GM12878 (cell line): ENCODE measurements around the gene KCTD6. TPM values are rescaled to one million over a fixed set of nuclear protein-coding genes. Genes with fewer than 3 reads are reported as not detected.

ENCODE experiments used
- ATAC-seq: fragments of 200-7000 bp; cut with Tn5 transposase; 3 replicates; pipeline ENCODE4 v1.9.1; 2020; ENCODE audit warnings: mild to moderate bottlenecking, moderate library complexity
- BruUV-seq: library from RNA; stranded (reverse); fragments of 400-500 nt; replicated peaks from 2 replicates; lab custom pipeline; 2021; lab: Mats Ljungman, UMichigan
- CTCF ChIA-PET: fragments of 300-600 bp; sonication (Branson Sonifier 250); formaldehyde crosslinking; extraction: SDS; loops from one replicate; lab custom pipeline; 2021; ENCODE audit warnings: inconsistent platforms; lab: Yijun Ruan, JAX
- POLR2A ChIA-PET: fragments of 350-600 bp; formaldehyde crosslinking; extraction: SDS; loops from one replicate; lab custom pipeline; 2021; ENCODE audit warnings: inconsistent platforms; lab: Charles Lee
- RAD21 ChIA-PET: fragments of 300-600 bp; sonication (Branson Sonifier 250); formaldehyde crosslinking; loops from one replicate; lab custom pipeline; 2023; ENCODE audit warnings: antibody characterized with exemption; ENCODE audit not compliant: unreplicated experiment; lab: Charles Lee
- SMC1A ChIA-PET: fragments of 300-600 bp; sonication (Branson Sonifier 250); formaldehyde crosslinking; loops from one replicate; lab custom pipeline; 2023; ENCODE audit not compliant: unreplicated experiment, uncharacterized antibody; lab: Charles Lee
- DNase-seq: peaks from one replicate; pipeline ENCODE4 v3.0.0-alpha.2; 2011; ENCODE audit warnings: low read depth, low spot score
- FAIRE-seq: peaks from 3 replicates; lab custom pipeline; 2011; peaks lifted over from hg19 to GRCh38; lab: Jason Lieb, UNC
- H2AFZ ChIP-seq: 2 replicates; pipeline ENCODE4 v1.6.0; 2011; ENCODE audit warnings: low read depth, low read length, control low read depth; ENCODE audit not compliant: control insufficient read depth
- H3K27ac ChIP-seq: 2 replicates; pipeline ENCODE4 v1.5.1; 2011; ENCODE audit warnings: control low read depth; ENCODE audit not compliant: control insufficient read depth, insufficient read depth
- H3K27me3 ChIP-seq, 2 experiments: replicated peaks in 1 of 2; 2 replicates each; pipeline versions ENCODE4 v1.6.0 to v1.6.1; 2011; ENCODE audit warnings: low read length in 1 of 2; ENCODE audit not compliant: control insufficient read depth in 2 of 2, insufficient read depth in 2 of 2
- H3K36me3 ChIP-seq, 2 experiments: 2 replicates each; pipeline ENCODE4 v1.5.1; 2011; ENCODE audit warnings: low read length in 1 of 2; ENCODE audit not compliant: control insufficient read depth in 2 of 2, insufficient read depth in 2 of 2
- H3K4me1 ChIP-seq: 2 replicates; pipeline ENCODE4 v1.6.1; 2011; ENCODE audit warnings: mild to moderate bottlenecking, low read length, moderate library complexity, mixed read lengths; ENCODE audit not compliant: control insufficient read depth, insufficient read depth
- H3K4me2 ChIP-seq: 2 replicates; pipeline ENCODE4 v1.6.0; 2011; ENCODE audit warnings: control low read depth; ENCODE audit not compliant: control insufficient read depth, insufficient read depth
- H3K4me3 ChIP-seq: fragments of 200-600 bp; sonication (generic); 2 replicates; pipeline ENCODE4 v1.5.1; 2016
- H3K79me2 ChIP-seq: 2 replicates; pipeline ENCODE4 v1.6.0; 2011; ENCODE audit warnings: low read length; ENCODE audit not compliant: control insufficient read depth, insufficient read depth
- H3K9ac ChIP-seq: 2 replicates; pipeline ENCODE4 v1.8.0; 2011; ENCODE audit warnings: low read length, control low read depth, mixed read lengths; ENCODE audit not compliant: control insufficient read depth, insufficient read depth
- H3K9me3 ChIP-seq: replicated peaks from 3 replicates; pipeline ENCODE4 v1.5.1; 2011; ENCODE audit warnings: mild to moderate bottlenecking, low read length; ENCODE audit not compliant: control insufficient read depth, insufficient read depth
- H4K20me1 ChIP-seq: 2 replicates; pipeline ENCODE4 v1.6.0; 2011; ENCODE audit not compliant: control insufficient read depth, insufficient read depth
- ATF7 ChIP-seq: fragments of 450-650 bp; IDR thresholded peaks from 2 replicates; pipeline ENCODE4 v1.6.1; 2016; ENCODE audit warnings: low read depth, mild to moderate bottlenecking
- BHLHE40 ChIP-seq, 2 experiments: fragments of 450-650 bp in 1 of 2; IDR thresholded peaks; 2 replicates each; pipeline ENCODE4 v1.6.1; 2011 to 2017; ENCODE audit warnings: low read depth in 2 of 2, borderline replicate concordance in 1 of 2, improper control_type of control experiment in 1 of 2, low read length in 1 of 2, mild to moderate bottlenecking in 1 of 2
- NBN ChIP-seq: fragments of 450-650 bp; IDR thresholded peaks from 2 replicates; pipeline ENCODE4 v1.6.1; 2016
- PML ChIP-seq: IDR thresholded peaks from 2 replicates; pipeline ENCODE4 v1.6.1; 2012; ENCODE audit warnings: low read length, inconsistent platforms
- ZBED1 ChIP-seq: IDR thresholded peaks from 2 replicates; pipeline ENCODE4 v1.6.1; 2016; ENCODE audit warnings: borderline replicate concordance
- WGBS: methylation state at CpG from one replicate; pipeline ENCODE4 v1.1.6; 2016; ENCODE audit warnings: low lambda C conversion rate; ENCODE audit not compliant: insufficient replicate concordance, insufficient coverage; ENCODE audit errors: missing lambda C conversion rate; 5-methylcytosine and 5-hydroxymethylcytosine counted together
- in situ Hi-C: fragments of 300-500 bp; cut with MboI; formaldehyde crosslinking; loops from 9 replicates; pipeline ENCODE4 v1.14.3; 2018; ENCODE audit warnings: mixed read lengths
- intact Hi-C: fragments of 100-400 bp; cut with micrococcal nuclease; formaldehyde crosslinking; loops from one replicate; pipeline ENCODE4 v1.14.2; 2022; ENCODE audit not compliant: unreplicated experiment
- polyA plus RNA-seq, 11 experiments: library from polyadenylated mRNA; depleted of rRNA in 4 of 11; unstranded in 6 of 11; stranded (reverse) in 5 of 11; fragments of >200 nt; fragmentation: Nextera tagmentation in 4 of 11; fragmentation: Illumina TruSeq in 1 of 11; extraction: Ambion mirVana in 4 of 11; extraction: Trizol in 1 of 11; gene quantifications; 1 replicate in 1 of 11; 2 replicates in 10 of 11; pipeline versions ENCODE4 v1.2.1 to v1.2.3, GENCODE V29; 2011 to 2016; ENCODE audit warnings: inconsistent platforms in 2 of 11, missing spikeins in 2 of 11, low read depth in 1 of 11
- total RNA-seq, 4 experiments: library from RNA; depleted of rRNA in 3 of 4; stranded (reverse); fragments of >200 nt in 3 of 4; fragmentation: Illumina TruSeq in 1 of 4; extraction: Trizol in 1 of 4; gene quantifications; 2 replicates each; pipeline versions ENCODE4 v1.2.1 to v1.2.3, GENCODE V29; 2013 to 2021
- TF ChIP-seq, protein P1 (sequence below): IDR thresholded peaks from 2 replicates; pipeline ENCODE4 v1.6.1; 2012; ENCODE audit warnings: low read length, inconsistent platforms
- TF ChIP-seq, protein P2 (sequence below): fragments of 450-650 bp; conservative IDR thresholded peaks from 2 replicates; pipeline ENCODE4 v1.6.1; 2017; ENCODE audit warnings: mild to moderate bottlenecking, moderate library complexity
- TF ChIP-seq, protein P3 (sequence below): IDR thresholded peaks from 2 replicates; pipeline ENCODE4 v1.6.1; 2012; ENCODE audit warnings: mild to moderate bottlenecking, low read depth, low read length

Gene KCTD6
- total and polyA plus RNA-seq, 10 of the 15 experiments (the other 5 are each of a cell fraction or from before 2014, with no cell fraction given): 5.2 to 10.7 (median 8.7) TPM

GRCh38 chr3:58463942-58464271 lies 28.0 kb upstream of the KCTD6 start:
- H4K20me1 ChIP-seq: no peaks in the 10 kb centered on the region
- no peak for FAIRE-seq
- TF ChIP-seq, protein P1, sequence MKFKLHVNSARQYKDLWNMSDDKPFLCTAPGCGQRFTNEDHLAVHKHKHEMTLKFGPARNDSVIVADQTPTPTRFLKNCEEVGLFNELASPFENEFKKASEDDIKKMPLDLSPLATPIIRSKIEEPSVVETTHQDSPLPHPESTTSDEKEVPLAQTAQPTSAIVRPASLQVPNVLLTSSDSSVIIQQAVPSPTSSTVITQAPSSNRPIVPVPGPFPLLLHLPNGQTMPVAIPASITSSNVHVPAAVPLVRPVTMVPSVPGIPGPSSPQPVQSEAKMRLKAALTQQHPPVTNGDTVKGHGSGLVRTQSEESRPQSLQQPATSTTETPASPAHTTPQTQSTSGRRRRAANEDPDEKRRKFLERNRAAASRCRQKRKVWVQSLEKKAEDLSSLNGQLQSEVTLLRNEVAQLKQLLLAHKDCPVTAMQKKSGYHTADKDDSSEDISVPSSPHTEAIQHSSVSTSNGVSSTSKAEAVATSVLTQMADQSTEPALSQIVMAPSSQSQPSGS: 0 out of 2 replicates have a peak, but pooled peaks have one; percentile 12
- TF ChIP-seq ATF7: no peak
- peak; percentile 40 to 73; a peak in 2 of 4 replicates for TF ChIP-seq BHLHE40 (IDR thresholded peaks at IDR 0.05; ENCODE audit: borderline replicate concordance in 1 of 2, low read depth in 2 of 2, low read length in 1 of 2)
- no peak for TF ChIP-seq NBN
- TF ChIP-seq, protein P2, sequence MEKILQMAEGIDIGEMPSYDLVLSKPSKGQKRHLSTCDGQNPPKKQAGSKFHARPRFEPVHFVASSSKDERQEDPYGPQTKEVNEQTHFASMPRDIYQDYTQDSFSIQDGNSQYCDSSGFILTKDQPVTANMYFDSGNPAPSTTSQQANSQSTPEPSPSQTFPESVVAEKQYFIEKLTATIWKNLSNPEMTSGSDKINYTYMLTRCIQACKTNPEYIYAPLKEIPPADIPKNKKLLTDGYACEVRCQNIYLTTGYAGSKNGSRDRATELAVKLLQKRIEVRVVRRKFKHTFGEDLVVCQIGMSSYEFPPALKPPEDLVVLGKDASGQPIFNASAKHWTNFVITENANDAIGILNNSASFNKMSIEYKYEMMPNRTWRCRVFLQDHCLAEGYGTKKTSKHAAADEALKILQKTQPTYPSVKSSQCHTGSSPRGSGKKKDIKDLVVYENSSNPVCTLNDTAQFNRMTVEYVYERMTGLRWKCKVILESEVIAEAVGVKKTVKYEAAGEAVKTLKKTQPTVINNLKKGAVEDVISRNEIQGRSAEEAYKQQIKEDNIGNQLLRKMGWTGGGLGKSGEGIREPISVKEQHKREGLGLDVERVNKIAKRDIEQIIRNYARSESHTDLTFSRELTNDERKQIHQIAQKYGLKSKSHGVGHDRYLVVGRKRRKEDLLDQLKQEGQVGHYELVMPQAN: no peak
- no peak for TF ChIP-seq ZBED1
- TF ChIP-seq PML: no peak
- TF ChIP-seq, protein P3, sequence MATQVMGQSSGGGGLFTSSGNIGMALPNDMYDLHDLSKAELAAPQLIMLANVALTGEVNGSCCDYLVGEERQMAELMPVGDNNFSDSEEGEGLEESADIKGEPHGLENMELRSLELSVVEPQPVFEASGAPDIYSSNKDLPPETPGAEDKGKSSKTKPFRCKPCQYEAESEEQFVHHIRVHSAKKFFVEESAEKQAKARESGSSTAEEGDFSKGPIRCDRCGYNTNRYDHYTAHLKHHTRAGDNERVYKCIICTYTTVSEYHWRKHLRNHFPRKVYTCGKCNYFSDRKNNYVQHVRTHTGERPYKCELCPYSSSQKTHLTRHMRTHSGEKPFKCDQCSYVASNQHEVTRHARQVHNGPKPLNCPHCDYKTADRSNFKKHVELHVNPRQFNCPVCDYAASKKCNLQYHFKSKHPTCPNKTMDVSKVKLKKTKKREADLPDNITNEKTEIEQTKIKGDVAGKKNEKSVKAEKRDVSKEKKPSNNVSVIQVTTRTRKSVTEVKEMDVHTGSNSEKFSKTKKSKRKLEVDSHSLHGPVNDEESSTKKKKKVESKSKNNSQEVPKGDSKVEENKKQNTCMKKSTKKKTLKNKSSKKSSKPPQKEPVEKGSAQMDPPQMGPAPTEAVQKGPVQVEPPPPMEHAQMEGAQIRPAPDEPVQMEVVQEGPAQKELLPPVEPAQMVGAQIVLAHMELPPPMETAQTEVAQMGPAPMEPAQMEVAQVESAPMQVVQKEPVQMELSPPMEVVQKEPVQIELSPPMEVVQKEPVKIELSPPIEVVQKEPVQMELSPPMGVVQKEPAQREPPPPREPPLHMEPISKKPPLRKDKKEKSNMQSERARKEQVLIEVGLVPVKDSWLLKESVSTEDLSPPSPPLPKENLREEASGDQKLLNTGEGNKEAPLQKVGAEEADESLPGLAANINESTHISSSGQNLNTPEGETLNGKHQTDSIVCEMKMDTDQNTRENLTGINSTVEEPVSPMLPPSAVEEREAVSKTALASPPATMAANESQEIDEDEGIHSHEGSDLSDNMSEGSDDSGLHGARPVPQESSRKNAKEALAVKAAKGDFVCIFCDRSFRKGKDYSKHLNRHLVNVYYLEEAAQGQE: no peak
- TF ChIP-seq, all 136 proteins: peak for 2
- Histone ChIP-seq H3K9me3 (no peaks in the 10 kb centered on the region), H3K9ac (no peak overlapping the region), H3K27ac (no peak overlapping the region), H3K36me3 (no peaks in the 10 kb centered on the region), H3K79me2 (no peaks in the 10 kb centered on the region), H3K4me1 (no peaks in the 10 kb centered on the region), H3K27me3 (no peaks in the 10 kb centered on the region), H3K4me3 (no peak overlapping the region), H2AFZ (no peak overlapping the region), H3K4me2 (no peak overlapping the region)
- in situ Hi-C loops: no loop called here
- ChIA-PET RAD21 (interaction anchor here (0.6 to 1.3 kb wide), 9 partner anchors 19 to 267 kb away, joined by 3 to 5 read pairs (median 3); partner anchors contain the start of gene KCTD6), CTCF (interaction anchor here (0.6 to 1.8 kb wide), 23 partner anchors 10 to 229 kb away, joined by 3 to 18 read pairs (median 4); partner anchors contain the start of genes HTD2, KCTD6 and RPP14), POLR2A (interaction anchor here (0.6 to 0.8 kb wide), 2 partner anchors 29 to 486 kb away, joined by 3 to 5 read pairs; no protein-coding TSS in a partner anchor), SMC1A (interaction anchor here (0.7 to 1.3 kb wide), 4 partner anchors 34 to 74 kb away, joined by 3 to 4 read pairs (median 3); partner anchors contain the start of gene ACOX2)
- DNase-seq (peak; percentile 15), ATAC-seq (no peak)
- no TSS peak for BruUV-seq
- intact Hi-C loops: loop anchor here (1.0 kb wide), 1 partner anchor 68 kb away; no protein-coding TSS in a partner anchor
- WGBS: 26% methylated on average over 5 of the region's 5 CpGs
